Right atrium auricular region (tissue), 2 donors: Measurements from ENCODE around the gene HSP90B1. TPM values are rescaled to one million over a fixed set of nuclear protein-coding genes. Genes with fewer than 3 reads are reported as not detected.

Experiments used
- DNase-seq: peaks from one replicate; pipeline ENCODE4 v3.0.0-alpha.2; 2019; ENCODE audit warnings: low spot score
- H3K27ac ChIP-seq, 2 donors: fragments of 200-600 bp; sonication (generic); 1 replicate in 1 of 2; 2 replicates in 1 of 2; pipeline ENCODE4 v1.5.1; 2016 to 2019
- H3K27me3 ChIP-seq, 2 donors: fragments of 200-600 bp; sonication (generic); one replicate each; pipeline versions ENCODE4 v1.5.1 to v1.6.0; 2017 to 2019
- H3K36me3 ChIP-seq: fragments of 200-600 bp; sonication (generic); one replicate; pipeline ENCODE4 v1.5.1; 2016
- H3K4me1 ChIP-seq, 2 donors: fragments of 200-600 bp; sonication (generic); one replicate each; pipeline versions ENCODE4 v1.5.1 to v1.6.0; 2017 to 2019
- H3K4me3 ChIP-seq, 2 donors: fragments of 200-600 bp; sonication (generic); 1 replicate in 1 of 2; 2 replicates in 1 of 2; pipeline ENCODE4 v1.5.1; 2017 to 2019; ENCODE audit warnings: mild to moderate bottlenecking in 1 of 2, moderate library complexity in 1 of 2
- H3K9me3 ChIP-seq, 2 donors: fragments of 200-600 bp; sonication (generic); one replicate each; pipeline ENCODE4 v1.5.1; 2019
- CTCF ChIP-seq, 2 donors: fragments of 200-600 bp; sonication (generic); IDR thresholded peaks; one replicate each; pipeline ENCODE4 v1.5.1; 2019; ENCODE audit warnings: antibody characterized with exemption in 2 of 2
- total RNA-seq, 2 donors: library from RNA; depleted of rRNA; stranded (reverse); fragments of >200 nt; gene quantifications; one replicate each; pipeline ENCODE4 v1.1.0, GENCODE V29; 2016

The HSP90B1 gene
- total RNA-seq, 2 donors from 2014 or later = 245 to 272 TPM

- Histone ChIP-seq H3K9me3 (no peaks in the 10 kb centered on the region), H3K4me1 (peaks cover 0 to 46% of the 10 kb centered on the region in 2 donors), H3K4me3 (peak within 1 kb of the TSS; percentile 88 to 96), H3K36me3 (no peaks in the 10 kb centered on the region), H3K27me3 (no peaks in the 10 kb centered on the region), H3K27ac (peak within 1 kb of the TSS; percentile 97 to 98)
- TF ChIP-seq CTCF (IDR thresholded peaks at IDR 0.05) = peak in 1 of 2 donors; percentile 31
- DNase-seq = peak; percentile 99
Measured at GRCh38 chr12:103965590-103966504, 35.6 kb downstream of the HSP90B1 start, which contains the start of gene TDG. TSS of gene TDG (plus strand) at chr12:103965872. CDS start at chr12:103966038, 166 bp downstream.

GRCh38 chr12:103966736-103967135 is 36.5 kb downstream of the HSP90B1 start:
- no peak for DNase-seq
- Histone ChIP-seq H3K27me3 (no peaks in the 10 kb centered on the region), H3K36me3 (no peaks in the 10 kb centered on the region), H3K27ac (peak overlapping the region; percentile 97 to 98), H3K4me1 (peaks cover 0 to 46% of the 10 kb centered on the region in 2 donors), H3K4me3 (peak overlapping the region; percentile 88 to 96), H3K9me3 (no peaks in the 10 kb centered on the region)
- no peak for TF ChIP-seq CTCF (IDR thresholded peaks at IDR 0.05)

GRCh38 chr12:103969391-103969790 is 39.2 kb downstream of the HSP90B1 start:
- H3K4me3 ChIP-seq = no peak overlapping the region
- no peak for TF ChIP-seq CTCF (IDR thresholded peaks at IDR 0.05)
- no peaks in the 10 kb centered on the region for H3K9me3 ChIP-seq
- H3K36me3 ChIP-seq = no peaks in the 10 kb centered on the region
- DNase-seq = no peak
- peaks cover 0 to 41% of the 10 kb centered on the region in 2 donors for H3K4me1 ChIP-seq
- no peaks in the 10 kb centered on the region for H3K27me3 ChIP-seq
- H3K27ac ChIP-seq = no peak overlapping the region

- peaks cover 20% of the 10 kb centered on the region for H3K36me3 ChIP-seq
- no peak overlapping the region for H3K4me3 ChIP-seq
- no peaks in the 10 kb centered on the region for H3K9me3 ChIP-seq
- no peak for DNase-seq
- H3K27me3 ChIP-seq = no peaks in the 10 kb centered on the region
- TF ChIP-seq CTCF (IDR thresholded peaks at IDR 0.05) = no peak
- peaks cover 0 to 15% of the 10 kb centered on the region in 2 donors for H3K4me1 ChIP-seq
- no peak overlapping the region for H3K27ac ChIP-seq
Measured at GRCh38 chr12:103973909-103974308, 43.7 kb downstream of the HSP90B1 start.

- peaks cover 20% of the 10 kb centered on the region for H3K36me3 ChIP-seq
- no peak for TF ChIP-seq CTCF (IDR thresholded peaks at IDR 0.05)
Measured at GRCh38 chr12:103975368-103975767, 45.2 kb downstream of the HSP90B1 start.

More at GRCh38 chr12:103975368-103975767, 45.2 kb downstream of the HSP90B1 start:
- Histone ChIP-seq H3K9me3 (no peaks in the 10 kb centered on the region), H3K4me1 (peaks cover 0 to under 1% of the 10 kb centered on the region in 2 donors), H3K4me3 (no peak overlapping the region), H3K27me3 (no peaks in the 10 kb centered on the region), H3K27ac (no peak overlapping the region)
- no peak for DNase-seq
